DOHH2 (cell line): ENCODE results near the gene VTI1A.

Experiments
- CTCF ChIP-seq: fragments of 200-600 bp; sonication (generic); IDR thresholded peaks from one replicate; pipeline ENCODE4 v1.5.1; 2014; ENCODE audit warnings: antibody characterized with exemption, mild to moderate bottlenecking, low read depth, low read length; ENCODE audit not compliant: poor library complexity, severe bottlenecking
- EZH2phosphoT487 ChIP-seq: fragments of 200-600 bp; sonication (generic); IDR thresholded peaks from 2 replicates; pipeline ENCODE4 v1.6.1; 2017; ENCODE audit warnings: borderline replicate concordance, mild to moderate bottlenecking, antibody characterized with exemption, low read length, moderate library complexity, mixed read lengths

GRCh38 chr10:112721080-112721698 lies 274.2 kb downstream of the VTI1A start:
- no peak for TF ChIP-seq EZH2phosphoT487
- TF ChIP-seq CTCF: peak; percentile 53
